GM18519 (cell line): ENCODE data around the gene CEBPG.
A peak's percentile ranks its signal among the peaks of the same experiment; 100 is the strongest.

Source experiments
- ATAC-seq: cut with Tn5 transposase; IDR thresholded peaks from one replicate; pipeline ENCODE4 v1.9.1; 2021; ENCODE audit warnings: mild to moderate bottlenecking, moderate library complexity; ENCODE audit not compliant: unreplicated experiment, low FRiP score

The CEBPG gene

GRCh38 chr19:33373453-33374235, at the start of gene CEBPG:
Gene CEBPG, plus strand, starts transcription at chr19:33373709. Its CDS starts 5,531 bp downstream, at chr19:33379240.
- peak; percentile 77 for ATAC-seq

- ATAC-seq, result no peak
These were observed 48.9 kb upstream of the CEBPG start for GRCh38 chr19:33324628-33325027.

GRCh38 chr19:33325920-33326319, 47.6 kb upstream of the CEBPG start:
- no peak for ATAC-seq

DNA sequence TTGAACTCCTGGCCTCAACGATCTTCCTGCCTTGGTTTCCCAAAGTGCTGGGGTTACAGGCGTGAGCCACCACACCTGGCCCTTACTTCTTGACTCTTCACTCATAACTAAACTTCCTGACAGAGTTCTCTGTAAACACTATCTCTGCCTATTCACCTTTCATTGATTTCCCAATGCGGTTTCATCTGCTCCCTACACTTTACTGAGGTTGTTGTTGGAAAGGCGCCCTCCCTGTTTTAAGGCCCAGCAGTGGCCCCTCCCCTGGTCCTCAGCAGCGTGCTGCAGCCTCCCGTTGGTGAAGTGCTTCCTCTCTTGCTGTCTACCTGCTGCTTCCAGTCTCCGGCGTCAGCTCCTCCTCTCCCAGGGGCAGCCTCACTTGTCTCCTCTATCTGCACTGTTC, 44.4 kb upstream of the CEBPG start:
- ATAC-seq, result no peak

DNA sequence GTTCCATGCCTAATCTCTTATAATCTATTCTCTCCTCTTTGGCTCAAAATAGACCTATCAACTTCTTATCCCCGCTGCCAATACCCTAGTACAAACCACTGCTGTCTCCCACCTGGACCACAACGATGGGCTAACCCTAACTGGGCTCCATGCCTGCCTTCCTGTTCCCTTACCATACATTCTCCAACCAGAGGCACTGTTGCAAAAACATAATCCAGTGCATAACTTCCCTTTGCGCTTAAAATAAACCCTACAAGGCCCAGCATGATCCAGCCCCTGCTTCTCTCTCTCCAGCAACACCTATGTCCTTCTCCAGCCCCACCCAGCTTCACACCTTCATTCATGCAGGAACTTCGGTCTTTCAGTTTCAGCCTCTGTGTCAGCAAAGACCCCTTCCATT, 43.8 kb upstream of the CEBPG start:
- ATAC-seq, result no peak

GRCh38 chr19:33332248-33332647, 41.3 kb upstream of the CEBPG start:
- no peak for ATAC-seq

DNA sequence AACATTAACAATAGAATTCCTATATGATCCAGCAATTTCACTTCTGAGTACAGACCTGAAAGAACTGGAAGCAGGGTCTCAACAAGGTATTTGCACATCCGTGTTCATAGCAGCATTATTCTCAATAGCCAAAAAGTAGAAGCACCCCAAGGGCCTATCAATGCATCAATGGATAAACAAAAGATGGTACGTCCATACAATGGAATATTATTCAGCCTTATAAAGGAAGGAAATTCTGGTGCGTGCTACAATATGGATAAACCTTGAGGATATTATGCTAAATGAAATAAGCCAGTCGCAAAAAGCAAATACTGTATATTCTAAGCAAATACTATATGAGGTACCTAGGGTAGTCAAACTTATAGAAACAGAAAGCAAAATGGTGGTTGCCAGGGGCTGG, 40.4 kb upstream of the CEBPG start:
- no peak for ATAC-seq

- ATAC-seq, result no peak
These were observed 39.9 kb upstream of the CEBPG start for GRCh38 chr19:33333642-33334041.

DNA sequence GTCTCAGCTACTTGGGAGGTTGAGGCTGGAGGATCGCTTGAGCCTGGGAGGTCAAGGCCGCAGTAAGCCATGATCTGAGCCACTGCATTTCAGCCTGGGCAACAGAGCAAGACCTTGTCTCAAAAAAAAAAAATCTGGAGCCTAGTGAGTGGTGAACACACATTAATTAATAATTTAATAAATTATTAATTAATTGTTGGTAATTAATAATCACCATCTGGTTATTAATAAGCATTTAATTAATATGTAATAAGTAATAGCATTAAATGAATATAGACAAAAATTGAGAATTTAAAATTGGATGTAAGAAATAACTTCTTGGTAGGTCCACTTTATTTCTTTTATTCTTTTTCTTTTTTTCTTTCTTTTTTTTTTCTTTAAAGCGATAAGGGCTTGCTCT, 39.2 kb upstream of the CEBPG start:
- ATAC-seq, result no peak

DNA sequence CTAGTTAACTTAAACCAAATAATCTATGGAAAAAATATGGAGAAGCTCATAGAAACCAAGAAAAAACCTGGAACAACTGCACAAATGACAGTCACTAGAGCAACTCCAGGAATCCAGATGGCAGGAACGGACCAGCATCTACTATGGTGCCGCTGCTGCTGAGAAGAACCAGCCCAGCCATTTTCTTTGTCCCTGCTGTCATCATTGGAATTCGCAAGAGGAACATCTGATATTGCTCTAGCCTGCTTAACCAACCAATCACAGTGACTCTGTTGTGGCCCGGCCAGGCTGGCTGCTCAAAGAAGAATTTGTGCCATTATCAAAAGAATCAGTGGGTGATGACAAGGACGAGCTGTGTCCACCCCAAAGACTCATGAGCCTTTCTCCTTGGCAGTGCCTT, 38.1 kb upstream of the CEBPG start:
- ATAC-seq, result no peak

DNA sequence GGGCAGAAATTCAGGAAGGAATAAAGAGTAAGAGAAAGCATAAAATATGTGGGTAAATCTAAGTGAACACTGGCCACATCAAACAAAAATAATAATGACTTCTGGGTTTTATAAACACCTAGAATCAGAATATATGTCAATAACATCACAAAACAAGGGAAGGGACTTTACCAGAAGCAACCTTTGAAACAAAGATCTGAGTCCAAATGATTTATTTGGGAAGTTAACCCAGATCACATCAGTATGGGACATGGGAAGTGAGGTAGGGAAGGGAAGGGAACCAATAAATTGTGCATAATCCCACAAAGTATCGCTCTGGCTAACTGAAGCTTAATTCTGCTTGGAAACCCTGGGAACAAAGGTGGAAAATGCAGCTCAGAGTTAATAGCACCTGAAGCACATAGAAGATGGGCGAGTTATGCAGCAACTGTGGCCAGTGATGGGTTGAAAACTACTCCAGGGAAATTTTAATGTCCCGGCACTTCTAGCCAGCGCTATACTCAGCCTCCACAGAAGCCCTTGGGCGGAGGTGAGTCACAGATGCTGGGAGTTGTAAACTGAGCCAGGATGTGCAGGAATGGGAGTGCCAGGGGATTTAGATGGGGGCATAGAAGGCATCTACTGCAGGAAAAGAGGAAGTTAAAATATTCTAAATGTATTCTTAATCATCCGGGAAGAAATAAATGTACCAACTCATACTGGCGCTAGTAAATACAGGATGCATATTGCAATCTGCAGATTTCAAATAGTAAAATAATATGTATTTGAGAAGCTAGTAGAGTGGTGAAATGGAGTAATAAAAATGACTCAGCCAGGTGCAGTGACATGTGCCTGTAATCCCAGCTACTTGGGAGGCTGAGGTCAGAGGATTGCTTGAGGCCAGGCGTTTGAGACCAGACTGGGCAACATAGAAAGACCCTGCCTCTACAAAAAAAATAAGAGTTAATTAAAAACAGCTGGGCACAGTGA, 34.2 kb upstream of the CEBPG start:
- ATAC-seq, result no peak

GRCh38 chr19:33340991-33341390, 32.5 kb upstream of the CEBPG start:
- no peak for ATAC-seq

- no peak for ATAC-seq
These were observed 30.2 kb upstream of the CEBPG start for GRCh38 chr19:33343301-33343700.

- ATAC-seq, result no peak
These were observed 29.5 kb upstream of the CEBPG start for GRCh38 chr19:33343859-33344572.

DNA sequence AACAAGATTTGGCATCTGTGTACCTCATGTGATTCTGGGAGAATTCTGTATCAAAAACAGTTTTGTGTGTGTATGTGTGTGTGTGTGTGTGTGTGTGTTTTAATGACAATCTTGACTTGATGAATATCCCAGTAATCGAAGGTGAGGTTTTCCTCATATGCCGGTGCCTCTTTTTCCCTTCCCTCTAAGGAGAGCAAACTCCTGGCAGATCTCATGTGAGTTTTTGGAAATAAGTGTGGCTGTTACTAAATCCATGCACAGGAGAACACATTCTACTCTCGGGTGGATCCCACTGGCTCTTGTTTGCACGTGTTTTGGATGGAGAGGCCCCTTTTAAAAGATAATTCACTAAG, 29.0 kb upstream of the CEBPG start:
- ATAC-seq, result no peak

- no peak for ATAC-seq
These were observed 28.3 kb upstream of the CEBPG start for GRCh38 chr19:33345163-33345562.

DNA sequence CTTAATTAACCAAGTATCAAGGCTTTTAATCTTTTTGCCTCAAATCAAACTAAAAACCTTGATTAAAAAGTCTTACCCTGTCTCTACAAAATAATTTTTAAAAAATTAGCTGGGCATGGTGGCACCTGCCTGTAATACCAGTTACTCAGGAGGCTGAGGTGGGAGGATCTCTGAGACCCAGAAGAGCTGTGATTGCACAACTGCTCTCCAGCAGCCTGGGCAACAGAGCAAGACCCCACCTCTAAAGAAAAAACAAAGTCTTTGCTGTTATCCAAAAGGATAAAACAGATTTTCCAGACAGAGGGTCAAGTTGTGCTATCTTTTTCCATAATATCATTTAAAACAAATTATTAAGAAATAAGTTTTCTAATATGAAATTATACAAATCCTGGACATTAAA, 26.8 kb upstream of the CEBPG start:
- no peak for ATAC-seq

GRCh38 chr19:33347300-33347699, 26.2 kb upstream of the CEBPG start:
- ATAC-seq, result no peak

GRCh38 chr19:33348301-33349010, 25.1 kb upstream of the CEBPG start:
- no peak for ATAC-seq
